ENCODE data around the gene SMYD3. TPM values are rescaled to one million over a fixed set of nuclear protein-coding genes. Genes with fewer than 3 reads are reported as not detected.
A peak's percentile ranks its signal among the peaks of the same experiment; 100 is the strongest.
"Not testable (repeated sequence)": the region's sequence is repeated elsewhere in the genome, so short reads cannot be mapped to it uniquely, and the experiment has no call there.

The SMYD3 gene
- total RNA-seq, 1 donor from 2014 or later: 22.3 TPM

DNA sequence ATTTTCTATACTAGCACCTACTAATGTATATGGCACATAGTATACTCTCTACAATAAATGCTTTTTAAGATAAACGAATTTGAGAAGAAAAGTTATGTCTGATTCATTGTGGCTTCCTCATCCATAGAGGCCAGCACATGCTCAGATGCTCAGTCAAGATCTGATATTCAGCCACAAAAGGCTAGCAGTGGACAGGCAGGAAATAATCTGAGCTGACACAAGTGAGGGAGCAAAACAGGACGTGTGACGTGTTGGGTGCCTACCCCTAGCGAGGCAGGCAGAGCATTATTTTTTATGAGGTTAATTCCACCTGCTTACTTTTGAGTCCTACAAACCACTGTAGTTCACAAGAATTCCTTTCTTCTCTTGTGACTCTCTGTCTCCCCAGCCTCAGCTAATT lies 550.9 kb downstream of the SMYD3 start:
- H3K9me3 ChIP-seq: no peaks in the 10 kb centered on the region
- H3K27me3 ChIP-seq: no peaks in the 10 kb centered on the region
- no peak for DNase-seq (ENCODE audit: extremely low spot score in 2 of 2)
- H3K4me3 ChIP-seq: no peak overlapping the region
- intact Hi-C loops (cut with DNase I): no loop called here
- H3K27ac ChIP-seq: no peak overlapping the region
- TF ChIP-seq POLR2AphosphoS5 (IDR thresholded peaks at IDR 0.05; ENCODE audit: insufficient read depth in 1 of 2, low read depth in 1 of 2): no peak
- TF ChIP-seq POLR2A (IDR thresholded peaks at IDR 0.05): no peak
- TF ChIP-seq, protein P1, sequence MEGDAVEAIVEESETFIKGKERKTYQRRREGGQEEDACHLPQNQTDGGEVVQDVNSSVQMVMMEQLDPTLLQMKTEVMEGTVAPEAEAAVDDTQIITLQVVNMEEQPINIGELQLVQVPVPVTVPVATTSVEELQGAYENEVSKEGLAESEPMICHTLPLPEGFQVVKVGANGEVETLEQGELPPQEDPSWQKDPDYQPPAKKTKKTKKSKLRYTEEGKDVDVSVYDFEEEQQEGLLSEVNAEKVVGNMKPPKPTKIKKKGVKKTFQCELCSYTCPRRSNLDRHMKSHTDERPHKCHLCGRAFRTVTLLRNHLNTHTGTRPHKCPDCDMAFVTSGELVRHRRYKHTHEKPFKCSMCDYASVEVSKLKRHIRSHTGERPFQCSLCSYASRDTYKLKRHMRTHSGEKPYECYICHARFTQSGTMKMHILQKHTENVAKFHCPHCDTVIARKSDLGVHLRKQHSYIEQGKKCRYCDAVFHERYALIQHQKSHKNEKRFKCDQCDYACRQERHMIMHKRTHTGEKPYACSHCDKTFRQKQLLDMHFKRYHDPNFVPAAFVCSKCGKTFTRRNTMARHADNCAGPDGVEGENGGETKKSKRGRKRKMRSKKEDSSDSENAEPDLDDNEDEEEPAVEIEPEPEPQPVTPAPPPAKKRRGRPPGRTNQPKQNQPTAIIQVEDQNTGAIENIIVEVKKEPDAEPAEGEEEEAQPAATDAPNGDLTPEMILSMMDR (IDR thresholded peaks at IDR 0.05): no peak
- H3K36me3 ChIP-seq: no peaks in the 10 kb centered on the region
- peaks cover 19% of the 10 kb centered on the region for H3K4me1 ChIP-seq

DNA sequence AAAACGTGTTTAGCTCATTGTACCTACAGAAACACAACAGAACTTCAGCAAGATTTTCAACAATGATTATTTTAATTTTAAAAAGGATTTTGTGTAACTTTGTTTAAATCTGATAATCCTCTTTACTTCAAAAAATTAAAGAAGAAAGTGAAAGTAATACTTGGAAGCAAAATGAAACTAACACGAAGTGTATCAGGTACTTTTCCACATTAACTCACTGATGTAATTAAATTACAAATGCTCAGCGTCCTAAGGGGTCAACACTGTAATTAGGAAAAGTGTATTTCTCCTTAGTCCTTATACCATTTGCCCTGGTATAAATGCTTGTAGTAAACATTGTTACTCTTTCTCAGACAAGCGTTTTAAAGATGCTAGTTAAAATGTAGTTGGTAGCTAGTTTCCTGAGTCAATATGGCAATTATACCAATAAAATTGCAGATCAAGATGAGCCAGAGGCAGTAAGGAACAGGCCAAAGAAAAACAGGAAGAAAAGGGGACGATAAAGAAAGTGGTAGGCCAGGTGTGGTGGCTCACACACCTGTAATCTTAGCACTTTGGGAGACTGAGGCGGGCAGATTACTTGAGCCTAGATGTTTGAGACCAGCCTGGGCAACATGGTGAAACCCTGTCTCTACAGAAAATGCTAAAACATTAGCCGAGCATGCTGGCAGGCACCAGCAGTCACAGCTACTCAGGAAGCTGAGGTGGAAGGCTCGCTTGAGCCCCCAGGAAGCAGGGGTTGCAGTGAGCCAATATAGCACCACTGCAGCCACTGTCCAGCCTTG lies 553.0 kb downstream of the SMYD3 start:
- H3K4me1 ChIP-seq: peaks cover 19% of the 10 kb centered on the region
- peak overlapping the region; percentile 25 to 33 for H3K4me3 ChIP-seq
- TF ChIP-seq POLR2A (IDR thresholded peaks at IDR 0.05) (no peak), POLR2AphosphoS5 (IDR thresholded peaks at IDR 0.05; ENCODE audit: insufficient read depth in 1 of 2, low read depth in 1 of 2) (no peak)
- TF ChIP-seq, protein P1 (IDR thresholded peaks at IDR 0.05): no peak
- intact Hi-C loops (cut with DNase I): no loop called here
- no peaks in the 10 kb centered on the region for H3K9me3 ChIP-seq
- no peaks in the 10 kb centered on the region for H3K27me3 ChIP-seq
- no peak for DNase-seq (ENCODE audit: extremely low spot score in 2 of 2)
- H3K36me3 ChIP-seq: no peaks in the 10 kb centered on the region
- peak overlapping the region; percentile 60 for H3K27ac ChIP-seq

DNA sequence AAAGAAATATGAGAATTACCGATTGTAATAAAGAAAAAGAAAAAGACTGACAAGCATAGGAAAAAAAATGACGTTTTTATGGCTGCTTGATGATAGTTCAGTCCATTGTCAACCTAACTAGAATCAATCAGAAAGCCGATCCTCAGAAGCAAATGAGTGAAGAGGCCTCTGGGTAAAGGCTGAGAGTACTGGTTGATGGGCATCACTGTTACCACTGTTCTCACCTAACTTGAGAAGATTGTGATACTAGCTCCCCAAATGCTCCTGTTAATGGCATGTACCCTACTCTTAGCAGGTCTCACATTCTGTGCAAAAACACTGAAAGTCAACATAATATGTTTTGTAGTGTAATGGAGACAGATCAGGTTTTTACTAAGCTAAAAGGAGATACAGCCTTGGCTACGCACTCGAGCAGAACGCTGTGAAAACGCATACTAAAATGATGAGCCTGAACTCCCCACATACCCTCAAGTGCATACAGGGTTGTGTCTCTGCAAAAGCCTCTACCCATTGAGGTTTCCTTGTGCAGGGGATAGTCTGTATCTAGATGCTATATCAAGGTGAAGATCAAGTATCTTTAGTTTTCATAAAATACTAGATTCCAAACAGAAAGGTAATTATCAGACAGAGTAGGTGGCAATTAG lies 554.6 kb downstream of the SMYD3 start:
- no peak overlapping the region for H3K4me3 ChIP-seq
- TF ChIP-seq, protein P1 (IDR thresholded peaks at IDR 0.05): no peak
- TF ChIP-seq POLR2AphosphoS5 (IDR thresholded peaks at IDR 0.05; ENCODE audit: insufficient read depth in 1 of 2, low read depth in 1 of 2) (no peak), POLR2A (IDR thresholded peaks at IDR 0.05) (no peak)
- H3K4me1 ChIP-seq: peaks cover 19% of the 10 kb centered on the region
- no peak for DNase-seq (ENCODE audit: extremely low spot score in 2 of 2)
- intact Hi-C loops (cut with DNase I): no loop called here
- H3K27me3 ChIP-seq: no peaks in the 10 kb centered on the region
- H3K9me3 ChIP-seq: no peaks in the 10 kb centered on the region
- no peaks in the 10 kb centered on the region for H3K36me3 ChIP-seq
- no peak overlapping the region for H3K27ac ChIP-seq

DNA sequence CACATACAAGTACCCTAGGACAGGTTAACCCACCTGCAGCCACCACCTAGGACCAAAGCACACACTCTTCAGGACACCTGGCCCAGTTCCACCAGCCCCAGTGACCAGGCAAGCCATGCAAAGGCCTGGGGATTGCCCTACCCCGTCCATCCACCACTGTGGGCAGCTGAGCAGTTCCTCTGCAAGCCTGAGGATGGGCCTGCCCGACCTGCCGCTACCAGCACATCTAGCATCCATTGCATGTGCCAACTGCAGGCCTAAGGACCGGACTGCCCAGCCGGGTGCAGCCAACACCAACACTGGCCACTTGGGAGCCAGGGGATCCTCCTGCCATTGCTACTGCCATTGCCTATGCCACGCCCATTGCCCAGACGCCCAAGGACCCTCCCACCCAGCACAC lies 558.3 kb downstream of the SMYD3 start:
- no peaks in the 10 kb centered on the region for H3K9me3 ChIP-seq
- TF ChIP-seq, protein P1 (IDR thresholded peaks at IDR 0.05): no peak
- TF ChIP-seq POLR2A (IDR thresholded peaks at IDR 0.05): no peak
- no peak for TF ChIP-seq POLR2AphosphoS5 (IDR thresholded peaks at IDR 0.05; ENCODE audit: insufficient read depth in 1 of 2, low read depth in 1 of 2)
- no peak overlapping the region for H3K4me3 ChIP-seq
- H3K27ac ChIP-seq: no peak overlapping the region
- no peaks in the 10 kb centered on the region for H3K36me3 ChIP-seq
- H3K4me1 ChIP-seq: peaks cover 8% of the 10 kb centered on the region
- H3K27me3 ChIP-seq: no peaks in the 10 kb centered on the region
- intact Hi-C loops (cut with DNase I): no loop called here
- DNase-seq (ENCODE audit: extremely low spot score in 2 of 2): no peak

DNA sequence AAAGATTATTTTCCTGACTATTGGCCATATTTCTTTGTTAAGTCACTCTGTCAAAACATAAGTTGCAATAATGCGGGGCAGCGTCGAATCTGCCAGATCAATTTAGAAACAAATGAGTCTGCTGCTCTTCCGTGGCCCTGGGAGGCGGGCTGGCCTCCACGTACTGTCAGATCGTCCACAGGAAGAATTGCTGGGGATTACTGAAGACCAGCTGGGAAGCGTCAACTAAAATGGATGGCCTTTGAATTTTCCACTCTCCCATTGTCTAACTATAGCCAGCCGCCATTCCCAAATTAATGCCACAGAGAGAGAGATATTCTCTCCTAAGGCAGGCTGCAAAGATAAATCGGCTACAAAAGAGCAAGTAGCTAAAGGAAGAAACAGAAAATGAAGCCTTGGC lies 560.2 kb downstream of the SMYD3 start:
- Histone ChIP-seq H3K4me3 (no peak overlapping the region), H3K36me3 (no peaks in the 10 kb centered on the region), H3K9me3 (no peaks in the 10 kb centered on the region), H3K27ac (no peak overlapping the region), H3K4me1 (no peaks in the 10 kb centered on the region), H3K27me3 (no peaks in the 10 kb centered on the region)
- intact Hi-C loops (cut with DNase I): no loop called here
- TF ChIP-seq POLR2AphosphoS5 (IDR thresholded peaks at IDR 0.05; ENCODE audit: insufficient read depth in 1 of 2, low read depth in 1 of 2) (no peak), POLR2A (IDR thresholded peaks at IDR 0.05) (no peak)
- TF ChIP-seq, protein P1 (IDR thresholded peaks at IDR 0.05): no peak
- DNase-seq (ENCODE audit: extremely low spot score in 2 of 2): no peak

DNA sequence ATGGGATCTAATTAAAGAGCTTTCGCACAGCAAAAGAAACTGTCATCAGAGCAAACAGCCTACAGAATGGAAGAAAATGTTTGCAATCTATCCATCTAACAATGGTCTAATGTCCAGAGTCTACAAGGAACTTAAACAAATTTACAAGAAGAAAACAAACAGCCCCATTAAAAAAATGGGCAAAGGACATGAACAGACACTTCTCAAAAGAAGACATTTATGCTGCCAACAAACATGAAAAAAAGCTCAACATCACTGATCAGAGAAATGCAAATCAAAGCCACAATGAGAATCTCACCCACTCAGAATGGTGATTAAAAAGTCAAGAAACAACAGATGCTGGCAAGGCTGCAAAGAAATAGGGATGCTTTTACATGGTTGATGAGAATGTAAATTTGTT lies 561.9 kb downstream of the SMYD3 start:
- H3K27ac ChIP-seq; DNase-seq (ENCODE audit: extremely low spot score in 2 of 2); H3K9me3 ChIP-seq; H3K36me3 ChIP-seq; intact Hi-C loops (cut with DNase I); H3K4me3 ChIP-seq; H3K4me1 ChIP-seq; H3K27me3 ChIP-seq: not testable (repeated sequence)
